T-helper 1 cell treated with Interleukin-12 subunit alpha and Interleukin-12 subunit beta and Interleukin-4 antibody, amounts not matched to agents 30 μg/mL and 1 μg/mL, for 36 hours (primary cell): ENCODE results near the gene SLC6A17.

Experiments used
- H3K27ac Mint-ChIP-seq: one replicate; pipeline ENCODE4 v1.8.0; 2021; ENCODE audit warnings: mild to moderate bottlenecking, mixed read lengths
- H3K27me3 Mint-ChIP-seq: one replicate; pipeline ENCODE4 v1.8.0; 2021; ENCODE audit warnings: low read depth, mixed read lengths
- H3K36me3 Mint-ChIP-seq: one replicate; pipeline ENCODE4 v1.8.0; 2021; ENCODE audit warnings: low read depth, mixed read lengths
- H3K4me1 Mint-ChIP-seq: one replicate; pipeline ENCODE4 v1.8.0; 2021; ENCODE audit warnings: low read depth, mixed read lengths
- H3K4me3 Mint-ChIP-seq: one replicate; pipeline ENCODE4 v1.8.0; 2021; ENCODE audit warnings: mild to moderate bottlenecking, moderate library complexity, mixed read lengths
- H3K9me3 Mint-ChIP-seq: one replicate; pipeline ENCODE4 v1.8.0; 2021; ENCODE audit warnings: mixed read lengths

SLC6A17 gene

DNA sequence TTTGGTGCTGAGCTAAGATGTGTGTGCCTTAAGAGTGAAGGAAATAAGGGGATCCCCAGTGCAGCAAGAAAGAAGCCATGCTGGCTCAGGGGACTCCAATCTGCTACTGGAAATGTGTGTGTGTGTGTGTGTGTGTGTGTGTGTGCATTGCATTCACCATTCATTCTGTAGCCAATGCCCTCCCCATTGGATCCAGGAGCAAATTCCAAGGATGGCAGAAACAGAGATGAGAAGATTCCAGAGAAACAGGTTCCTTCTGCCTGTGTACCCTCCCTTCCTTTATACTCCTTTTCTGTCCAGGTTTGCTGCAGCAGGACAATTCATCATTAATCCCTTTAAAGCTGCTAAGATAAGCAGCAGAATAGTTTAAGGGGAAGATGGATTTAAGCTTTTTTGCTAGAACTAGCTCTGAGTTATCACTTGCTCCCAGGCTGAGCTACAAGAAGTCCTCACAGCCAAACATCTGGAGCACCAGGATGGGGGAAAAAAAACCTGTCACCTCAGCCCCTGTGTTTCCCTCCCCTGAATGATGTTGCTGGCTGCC, 3.2 kb downstream of the SLC6A17 start:
- no peaks in the 10 kb centered on the region for H3K9me3 Mint-ChIP-seq
- H3K36me3 Mint-ChIP-seq, result no peaks in the 10 kb centered on the region
- no peaks in the 10 kb centered on the region for H3K4me1 Mint-ChIP-seq
- peaks cover 54% of the 10 kb centered on the region for H3K27me3 Mint-ChIP-seq
- no peak overlapping the region for H3K4me3 Mint-ChIP-seq
- H3K27ac Mint-ChIP-seq, result no peak overlapping the region

DNA sequence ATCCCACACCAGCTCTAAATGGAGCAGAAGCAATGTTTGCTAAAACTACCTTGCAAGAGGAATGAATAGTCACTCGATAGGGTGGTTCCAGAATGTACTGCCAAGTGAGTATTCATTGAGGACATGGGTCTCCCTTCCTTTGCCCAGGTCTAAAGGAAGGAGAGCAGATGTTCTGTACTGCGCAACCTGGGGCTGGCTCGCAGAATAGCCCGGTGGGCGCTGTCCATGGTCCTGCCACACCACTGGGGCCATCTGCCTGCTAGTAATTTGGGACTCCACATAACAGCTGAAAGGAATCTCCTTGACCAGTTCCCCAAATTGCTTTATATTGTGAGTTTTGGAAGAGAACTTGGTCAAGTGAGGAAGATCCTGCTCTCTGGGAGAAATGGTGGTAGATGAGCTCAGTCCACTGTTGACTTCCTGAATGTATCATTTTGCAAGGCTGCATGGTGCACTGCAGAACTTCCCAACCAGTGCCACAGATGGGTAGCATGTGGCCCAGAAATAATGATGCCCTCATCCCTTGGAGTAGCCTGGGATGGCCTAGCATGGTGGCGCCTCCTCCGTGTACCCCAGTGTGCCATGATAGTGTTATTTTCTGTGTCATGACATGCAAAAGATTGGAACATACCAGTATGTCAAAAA, 5.7 kb downstream of the SLC6A17 start:
- no peaks in the 10 kb centered on the region for H3K9me3 Mint-ChIP-seq

GRCh38 chr1:110158261-110158660, 8.0 kb downstream of the SLC6A17 start:
- Mint-ChIP-seq H3K4me3 (no peak overlapping the region), H3K9me3 (no peaks in the 10 kb centered on the region), H3K36me3 (no peaks in the 10 kb centered on the region), H3K4me1 (no peaks in the 10 kb centered on the region), H3K27me3 (peaks cover 21% of the 10 kb centered on the region), H3K27ac (no peak overlapping the region)

More for the DNA sequence above, 5.7 kb downstream of the SLC6A17 start:
- Mint-ChIP-seq H3K4me3 (no peak overlapping the region), H3K4me1 (no peaks in the 10 kb centered on the region), H3K36me3 (no peaks in the 10 kb centered on the region), H3K27ac (no peak overlapping the region), H3K27me3 (peaks cover 43% of the 10 kb centered on the region)

- Mint-ChIP-seq H3K4me3 (no peak overlapping the region), H3K27me3 (peaks cover 19% of the 10 kb centered on the region), H3K27ac (no peak overlapping the region), H3K36me3 (no peaks in the 10 kb centered on the region), H3K9me3 (no peaks in the 10 kb centered on the region), H3K4me1 (peaks cover 2% of the 10 kb centered on the region)
Observed at GRCh38 chr1:110159168-110159567, 8.9 kb downstream of the SLC6A17 start.

GRCh38 chr1:110160538-110161100, 10.3 kb downstream of the SLC6A17 start:
- Mint-ChIP-seq H3K4me3 (no peak overlapping the region), H3K36me3 (no peaks in the 10 kb centered on the region), H3K9me3 (no peaks in the 10 kb centered on the region), H3K4me1 (peaks cover 2% of the 10 kb centered on the region), H3K27ac (no peak overlapping the region), H3K27me3 (peaks cover 8% of the 10 kb centered on the region)

DNA sequence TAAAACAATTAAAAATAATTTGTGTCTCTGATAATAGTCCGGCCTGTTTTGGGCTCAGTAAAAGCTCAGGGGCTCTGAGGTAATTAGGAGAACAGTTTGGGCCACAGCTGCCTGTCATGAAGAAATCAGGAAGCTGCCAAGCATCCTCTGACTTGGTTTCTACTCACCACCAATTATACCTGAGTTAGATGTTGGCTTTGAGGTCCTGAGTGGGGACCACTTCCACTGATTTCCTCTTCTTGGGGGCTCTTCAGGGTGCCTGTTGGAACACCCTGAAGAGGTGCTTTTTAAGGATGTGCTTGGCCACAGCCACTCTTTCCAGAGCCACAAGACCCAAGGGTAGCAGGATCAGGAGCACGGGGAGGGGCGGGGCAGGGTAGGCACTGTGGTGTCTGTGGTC, 10.9 kb downstream of the SLC6A17 start:
- Mint-ChIP-seq H3K36me3 (no peaks in the 10 kb centered on the region), H3K4me3 (no peak overlapping the region), H3K9me3 (no peaks in the 10 kb centered on the region), H3K27me3 (peaks cover 8% of the 10 kb centered on the region), H3K27ac (no peak overlapping the region), H3K4me1 (peaks cover 2% of the 10 kb centered on the region)

GRCh38 chr1:110161849-110162248, 11.6 kb downstream of the SLC6A17 start:
- H3K36me3 Mint-ChIP-seq, result no peaks in the 10 kb centered on the region
- peaks cover 3% of the 10 kb centered on the region for H3K27me3 Mint-ChIP-seq
- peaks cover 2% of the 10 kb centered on the region for H3K4me1 Mint-ChIP-seq
- H3K27ac Mint-ChIP-seq, result no peak overlapping the region
- H3K4me3 Mint-ChIP-seq, result no peak overlapping the region
- H3K9me3 Mint-ChIP-seq, result no peaks in the 10 kb centered on the region

DNA sequence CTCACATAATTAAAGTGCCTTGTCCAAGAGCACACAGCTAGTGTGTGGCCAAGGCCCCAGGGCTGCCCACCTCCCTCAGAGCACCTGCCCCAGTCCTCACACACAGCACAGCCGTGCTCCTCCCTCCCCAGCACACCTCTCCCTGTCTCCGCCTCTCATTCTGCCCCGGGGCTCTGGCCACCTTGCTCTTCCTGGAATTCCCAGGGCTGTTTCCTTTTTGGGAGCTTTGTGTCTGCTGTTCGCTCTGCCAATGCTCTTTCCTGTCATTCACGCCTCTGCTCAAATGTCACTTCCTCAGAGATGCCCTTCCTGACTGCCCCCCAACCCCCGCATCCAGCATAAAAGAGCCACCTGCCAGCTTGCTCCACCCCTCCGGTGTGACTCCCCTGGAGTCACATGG, 13.3 kb downstream of the SLC6A17 start:
- Mint-ChIP-seq H3K4me3 (no peak overlapping the region), H3K9me3 (no peaks in the 10 kb centered on the region), H3K36me3 (no peaks in the 10 kb centered on the region), H3K27me3 (no peaks in the 10 kb centered on the region), H3K27ac (no peak overlapping the region), H3K4me1 (peaks cover 2% of the 10 kb centered on the region)

- Mint-ChIP-seq H3K4me3 (no peak overlapping the region), H3K27ac (no peak overlapping the region), H3K9me3 (no peaks in the 10 kb centered on the region), H3K4me1 (peaks cover 2% of the 10 kb centered on the region), H3K27me3 (no peaks in the 10 kb centered on the region), H3K36me3 (no peaks in the 10 kb centered on the region)
Observed at GRCh38 chr1:110164725-110165350, 14.5 kb downstream of the SLC6A17 start.

DNA sequence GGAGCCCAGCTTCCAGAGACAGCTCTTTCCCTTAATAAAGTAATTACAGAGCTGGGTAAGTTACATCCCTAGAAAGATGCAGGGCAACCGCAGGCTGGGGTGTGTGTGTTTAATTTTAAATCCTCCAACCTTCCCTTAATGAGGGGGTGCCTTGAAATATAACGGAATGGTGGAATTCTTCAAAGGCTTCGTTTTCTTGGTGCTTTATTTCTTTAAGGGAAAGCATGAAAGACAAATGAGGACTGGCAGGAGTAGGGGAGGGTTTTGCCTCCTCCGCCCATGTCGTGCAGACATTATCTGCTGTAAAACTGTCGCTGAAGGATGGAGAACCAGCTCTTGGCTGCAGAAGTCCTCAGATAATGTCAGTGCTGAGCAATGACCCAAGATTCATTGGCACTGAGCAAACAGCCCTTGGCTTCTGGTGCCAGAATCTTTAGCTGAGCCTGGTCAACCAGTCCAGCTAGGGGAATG, 15.5 kb downstream of the SLC6A17 start:
- Mint-ChIP-seq H3K4me3 (no peak overlapping the region), H3K27ac (no peak overlapping the region), H3K27me3 (no peaks in the 10 kb centered on the region), H3K9me3 (no peaks in the 10 kb centered on the region), H3K4me1 (peaks cover 2% of the 10 kb centered on the region), H3K36me3 (no peaks in the 10 kb centered on the region)

DNA sequence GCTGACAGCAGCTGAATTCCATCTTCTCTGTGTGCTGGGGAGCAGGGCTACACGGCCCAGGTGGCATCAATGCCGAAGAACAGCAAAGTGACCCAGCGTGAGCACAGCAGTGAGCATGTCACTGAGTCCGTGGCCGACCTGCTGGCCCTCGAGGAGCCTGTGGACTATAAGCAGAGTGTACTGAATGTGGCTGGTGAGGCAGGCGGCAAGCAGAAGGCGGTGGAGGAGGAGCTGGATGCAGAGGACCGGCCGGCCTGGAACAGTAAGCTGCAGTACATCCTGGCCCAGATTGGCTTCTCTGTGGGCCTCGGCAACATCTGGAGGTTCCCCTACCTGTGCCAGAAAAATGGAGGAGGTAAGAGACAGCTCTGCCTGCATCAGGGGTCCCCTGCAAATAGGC, 16.6 kb downstream of the SLC6A17 start:
- Mint-ChIP-seq H3K36me3 (no peaks in the 10 kb centered on the region), H3K27me3 (no peaks in the 10 kb centered on the region), H3K4me3 (no peak overlapping the region), H3K9me3 (no peaks in the 10 kb centered on the region), H3K4me1 (peaks cover 2% of the 10 kb centered on the region), H3K27ac (no peak overlapping the region)

DNA sequence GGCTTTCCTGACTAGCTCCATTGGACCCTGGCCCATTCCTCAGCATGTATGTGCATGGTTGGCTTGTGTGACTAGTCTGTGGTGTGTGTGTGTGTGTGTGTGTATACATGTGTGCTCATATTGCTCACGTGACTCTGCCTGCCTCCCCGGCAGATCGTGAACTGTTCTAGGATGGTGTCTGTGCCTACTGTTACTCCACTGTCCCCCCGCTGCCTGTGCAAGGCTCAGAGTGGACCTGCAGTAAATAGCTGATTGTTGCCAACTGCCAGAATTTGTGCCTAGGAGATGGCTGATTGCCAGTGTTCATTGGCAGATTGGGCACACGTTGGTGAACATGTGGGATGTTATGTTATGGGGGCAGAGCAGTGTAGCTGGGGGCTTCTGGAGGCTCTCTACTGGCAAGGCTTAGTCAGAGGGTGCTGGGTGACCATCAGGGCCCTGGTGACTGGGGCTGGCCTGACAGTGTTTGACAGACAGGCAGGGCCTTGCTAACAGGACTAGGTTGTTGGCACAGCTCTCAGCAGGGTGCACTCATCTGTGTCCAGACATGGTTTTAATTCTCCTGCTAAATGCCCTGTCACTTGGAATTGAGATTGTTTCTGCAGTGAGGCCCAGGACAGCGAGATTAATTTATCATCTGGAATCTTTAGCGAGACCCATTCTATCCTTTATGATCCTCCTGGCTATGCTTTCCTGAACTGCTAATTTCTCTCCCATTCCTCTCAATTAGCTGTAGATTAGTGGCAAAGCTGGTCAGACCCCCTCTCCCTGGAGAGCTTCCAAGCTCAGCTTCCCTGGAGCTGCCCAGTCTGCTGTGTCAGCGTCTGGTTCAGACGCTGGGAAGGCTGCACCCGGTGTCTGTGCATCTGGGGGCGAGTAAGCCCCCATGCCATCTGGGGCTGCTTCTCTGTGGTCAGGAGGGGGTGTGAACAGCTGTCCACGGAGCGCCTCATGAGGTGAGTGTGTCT, 20.8 kb downstream of the SLC6A17 start:
- Mint-ChIP-seq H3K27me3 (no peaks in the 10 kb centered on the region), H3K9me3 (no peaks in the 10 kb centered on the region), H3K4me1 (no peaks in the 10 kb centered on the region), H3K27ac (no peak overlapping the region), H3K36me3 (no peaks in the 10 kb centered on the region), H3K4me3 (no peak overlapping the region)

DNA sequence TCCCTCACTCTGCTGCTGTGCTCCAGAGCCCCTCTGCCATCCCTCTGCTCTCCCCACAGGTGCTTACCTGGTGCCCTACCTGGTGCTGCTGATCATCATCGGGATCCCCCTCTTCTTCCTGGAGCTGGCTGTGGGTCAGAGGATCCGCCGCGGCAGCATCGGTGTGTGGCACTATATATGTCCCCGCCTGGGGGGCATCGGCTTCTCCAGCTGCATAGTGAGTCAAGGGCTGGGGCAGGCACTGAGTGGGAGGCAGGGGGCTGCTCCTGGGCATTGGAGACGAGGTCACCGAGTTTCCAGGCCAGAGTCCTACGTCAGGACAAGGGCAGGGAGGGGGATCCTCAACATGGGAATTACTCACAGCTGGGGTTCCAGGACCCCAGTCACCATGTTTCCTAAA, 21.7 kb downstream of the SLC6A17 start:
- Mint-ChIP-seq H3K4me1 (no peaks in the 10 kb centered on the region), H3K36me3 (no peaks in the 10 kb centered on the region), H3K9me3 (no peaks in the 10 kb centered on the region), H3K4me3 (no peak overlapping the region), H3K27me3 (no peaks in the 10 kb centered on the region), H3K27ac (no peak overlapping the region)

DNA sequence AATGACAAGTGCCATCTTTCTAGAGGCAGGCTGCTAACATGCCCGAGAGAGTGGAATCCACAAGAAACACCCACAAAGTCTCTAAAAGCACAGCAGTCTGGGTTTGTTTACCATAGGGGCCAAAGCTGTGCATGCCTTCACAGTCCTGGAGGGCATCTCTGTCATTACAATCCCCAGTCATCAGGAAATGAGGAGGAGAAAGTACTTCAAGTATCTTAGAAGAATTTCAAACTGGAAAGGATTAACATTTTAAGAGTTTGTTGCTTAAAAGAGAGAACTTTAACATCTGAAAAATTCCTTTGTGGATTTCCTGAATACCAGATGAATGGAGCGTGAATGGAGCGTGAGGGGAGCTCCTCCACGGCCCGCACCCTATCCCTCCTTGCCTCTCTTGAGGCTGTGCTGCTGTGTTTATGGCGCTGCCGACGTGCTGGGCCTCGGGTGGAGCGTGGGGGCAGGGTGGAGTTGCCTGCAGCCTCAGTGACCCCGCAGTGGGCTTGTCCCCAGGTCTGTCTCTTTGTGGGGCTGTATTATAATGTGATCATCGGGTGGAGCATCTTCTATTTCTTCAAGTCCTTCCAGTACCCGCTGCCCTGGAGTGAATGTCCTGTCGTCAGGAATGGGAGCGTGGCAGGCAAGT, 23.3 kb downstream of the SLC6A17 start:
- Mint-ChIP-seq H3K27ac (no peak overlapping the region), H3K27me3 (no peaks in the 10 kb centered on the region), H3K36me3 (no peaks in the 10 kb centered on the region), H3K9me3 (no peaks in the 10 kb centered on the region), H3K4me1 (no peaks in the 10 kb centered on the region), H3K4me3 (no peak overlapping the region)
